Skeletal muscle satellite cell (primary cell): ENCODE data around the gene ZNF511.
A peak's percentile ranks its signal among the peaks of the same experiment; 100 is the strongest.

Source experiments
- H3K27me3 ChIP-seq: 2 replicates; pipeline ENCODE4 v1.7.0; 2013; ENCODE audit warnings: low read length; ENCODE audit not compliant: control insufficient read depth, insufficient read depth
- H3K36me3 ChIP-seq: 2 replicates; pipeline ENCODE4 v1.7.0; 2013; ENCODE audit warnings: mild to moderate bottlenecking, control low read depth, low read length; ENCODE audit not compliant: insufficient read depth
- H3K4me1 ChIP-seq: 2 replicates; pipeline ENCODE4 v1.7.0; 2013; ENCODE audit warnings: low read length; ENCODE audit not compliant: control insufficient read depth, insufficient read depth
- H3K4me2 ChIP-seq: 2 replicates; pipeline ENCODE4 v1.7.0; 2013; ENCODE audit warnings: mild to moderate bottlenecking, low read length
- H3K4me3 ChIP-seq: 2 replicates; pipeline ENCODE4 v1.7.0; 2013; ENCODE audit warnings: low read length
- H3K9ac ChIP-seq: 2 replicates; pipeline ENCODE4 v1.7.0; 2013; ENCODE audit warnings: mild to moderate bottlenecking, low read depth, low read length, moderate library complexity
- H3K9me3 ChIP-seq: replicated peaks from 2 replicates; pipeline ENCODE4 v1.7.0; 2013; ENCODE audit warnings: mild to moderate bottlenecking, control low read depth, low read length

ZNF511 gene

GRCh38 chr10:133353202-133353959 is 44.7 kb downstream of the ZNF511 start:
- no peak overlapping the region for H3K4me3 ChIP-seq
- H3K4me1 ChIP-seq: peaks cover 17% of the 10 kb centered on the region
- no peak overlapping the region for H3K9ac ChIP-seq
- H3K9me3 ChIP-seq: no peaks in the 10 kb centered on the region
- peaks cover 3% of the 10 kb centered on the region for H3K27me3 ChIP-seq
- H3K36me3 ChIP-seq: no peaks in the 10 kb centered on the region
- no peak overlapping the region for H3K4me2 ChIP-seq

GRCh38 chr10:133353988-133354605 is 45.4 kb downstream of the ZNF511 start:
- peaks cover 3% of the 10 kb centered on the region for H3K27me3 ChIP-seq

DNA sequence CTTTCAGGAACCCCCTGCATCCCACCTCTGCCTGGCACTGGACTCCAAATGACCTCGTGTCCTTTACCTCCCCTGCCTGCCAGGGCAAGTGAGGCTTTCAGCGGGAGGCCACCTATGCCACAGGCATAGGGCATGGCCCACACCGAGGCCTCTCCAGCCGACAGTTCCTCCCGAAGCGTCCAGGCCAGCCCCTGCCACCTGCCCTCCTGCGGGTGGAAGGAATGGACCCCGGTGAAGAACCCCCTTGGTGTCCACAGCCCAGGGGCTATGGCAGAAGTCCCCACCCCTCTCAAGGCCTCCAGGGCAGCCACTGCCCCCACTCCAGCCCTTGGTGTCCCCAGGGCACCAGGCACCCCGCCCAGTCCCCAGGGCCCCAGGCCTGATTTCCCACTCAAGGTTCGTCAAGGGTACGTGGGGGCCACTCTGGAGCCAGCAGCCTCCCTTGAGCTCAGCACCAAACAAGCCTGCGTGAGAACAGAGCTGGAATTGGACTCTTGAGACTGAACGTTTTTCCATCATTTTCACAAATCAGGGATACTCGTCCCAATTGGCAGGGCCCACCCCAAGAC is 46.0 kb downstream of the ZNF511 start:
- Histone ChIP-seq H3K9ac (no peak overlapping the region), H3K4me1 (peaks cover 17% of the 10 kb centered on the region), H3K4me3 (no peak overlapping the region), H3K4me2 (no peak overlapping the region), H3K9me3 (no peaks in the 10 kb centered on the region), H3K27me3 (peaks cover 3% of the 10 kb centered on the region), H3K36me3 (no peaks in the 10 kb centered on the region)

More at GRCh38 chr10:133353988-133354605, 45.4 kb downstream of the ZNF511 start:
- H3K4me2 ChIP-seq: no peak overlapping the region
- H3K36me3 ChIP-seq: no peaks in the 10 kb centered on the region
- H3K4me1 ChIP-seq: peaks cover 17% of the 10 kb centered on the region
- H3K9ac ChIP-seq: no peak overlapping the region
- no peak overlapping the region for H3K4me3 ChIP-seq
- H3K9me3 ChIP-seq: no peaks in the 10 kb centered on the region

DNA sequence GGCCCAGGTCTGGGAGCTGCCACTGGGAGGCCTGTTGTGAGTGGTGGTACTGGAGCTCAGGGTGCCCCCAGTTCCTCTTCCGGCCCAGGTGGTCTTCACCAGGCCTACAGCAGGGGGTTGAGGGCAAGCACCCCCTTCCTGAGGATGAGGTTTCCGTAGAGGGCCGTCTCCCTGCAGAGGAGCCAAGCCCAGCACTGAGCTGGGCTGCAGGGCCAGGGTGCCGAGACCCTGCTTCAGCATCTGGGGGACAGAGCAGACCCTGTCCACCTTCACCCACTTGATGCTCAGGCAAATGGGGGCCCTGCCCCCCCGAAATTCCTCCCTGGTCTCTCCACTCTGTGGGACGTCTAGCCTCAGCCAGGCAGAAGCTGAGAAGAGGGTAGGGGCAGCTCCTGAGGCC is 46.6 kb downstream of the ZNF511 start:
- H3K4me1 ChIP-seq: peaks cover 17% of the 10 kb centered on the region
- peaks cover 3% of the 10 kb centered on the region for H3K27me3 ChIP-seq
- no peak overlapping the region for H3K9ac ChIP-seq
- H3K9me3 ChIP-seq: no peaks in the 10 kb centered on the region
- H3K36me3 ChIP-seq: no peaks in the 10 kb centered on the region
- H3K4me2 ChIP-seq: no peak overlapping the region
- no peak overlapping the region for H3K4me3 ChIP-seq

- H3K4me3 ChIP-seq: no peak overlapping the region
- H3K9ac ChIP-seq: no peak overlapping the region
- no peaks in the 10 kb centered on the region for H3K36me3 ChIP-seq
- H3K4me2 ChIP-seq: peak overlapping the region; percentile 91
- H3K4me1 ChIP-seq: peaks cover 17% of the 10 kb centered on the region
- peaks cover 3% of the 10 kb centered on the region for H3K27me3 ChIP-seq
- no peaks in the 10 kb centered on the region for H3K9me3 ChIP-seq
Measured at GRCh38 chr10:133355991-133356390, 47.3 kb downstream of the ZNF511 start.

- peaks cover 3% of the 10 kb centered on the region for H3K27me3 ChIP-seq
- peaks cover 3% of the 10 kb centered on the region for H3K36me3 ChIP-seq
- H3K4me3 ChIP-seq: peak overlapping the region; percentile 80
- peak overlapping the region; percentile 91 for H3K4me2 ChIP-seq
- peaks cover 17% of the 10 kb centered on the region for H3K4me1 ChIP-seq
- no peaks in the 10 kb centered on the region for H3K9me3 ChIP-seq
- peak overlapping the region; percentile 87 for H3K9ac ChIP-seq
Measured at GRCh38 chr10:133356549-133357284, 48.0 kb downstream of the ZNF511 start.

- Histone ChIP-seq H3K4me3 (peak within 1 kb of the TSS; percentile 80), H3K27me3 (no peaks in the 10 kb centered on the region), H3K9ac (peak within 1 kb of the TSS; percentile 87), H3K4me2 (peak within 1 kb of the TSS; percentile 91), H3K4me1 (peaks cover 17% of the 10 kb centered on the region), H3K36me3 (peaks cover 7% of the 10 kb centered on the region), H3K9me3 (no peaks in the 10 kb centered on the region)
Measured at GRCh38 chr10:133357285-133358161, 48.8 kb downstream of the ZNF511 start, which contains the start of gene FUOM. TSS of gene FUOM (minus strand) at chr10:133358019. CDS start at chr10:133358007, 12 bp downstream.

DNA sequence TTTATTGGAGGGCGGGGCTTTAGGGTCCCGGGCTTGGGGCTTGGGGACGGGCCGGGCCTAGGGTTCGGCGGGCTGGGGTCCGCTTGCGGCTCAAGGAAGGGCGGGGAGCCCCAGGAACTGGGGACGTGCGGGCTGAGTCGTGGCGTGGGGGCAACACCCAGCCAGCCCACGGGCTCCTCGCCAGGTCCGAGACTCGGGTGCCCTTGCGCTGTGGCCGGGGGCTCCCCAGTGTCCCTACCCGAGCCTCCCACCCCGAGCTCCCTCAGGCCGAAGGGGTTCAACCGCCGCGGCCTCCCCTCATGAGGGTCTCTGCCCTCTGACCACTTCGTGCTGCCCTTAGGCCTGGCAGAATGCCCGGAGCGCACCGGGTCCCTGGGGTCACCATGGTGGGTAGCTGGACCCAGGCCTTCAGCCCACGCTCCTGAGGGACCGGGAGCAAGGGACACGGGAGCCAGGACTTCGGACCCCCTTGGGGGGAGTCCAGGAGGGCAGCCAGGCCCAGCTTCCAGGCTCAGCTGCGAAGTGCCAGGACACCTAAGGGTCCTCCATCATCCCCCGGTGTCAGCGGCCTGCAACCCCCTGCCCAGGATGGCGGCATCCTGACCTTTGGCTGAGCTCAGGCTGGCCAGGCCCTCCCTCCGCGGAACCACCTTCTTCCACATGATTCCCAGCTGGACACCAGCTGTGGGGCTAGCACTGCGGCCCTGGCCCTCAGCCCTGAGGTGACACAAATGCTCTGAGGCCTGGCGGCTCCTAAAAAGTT is 49.6 kb downstream of the ZNF511 start:
- Histone ChIP-seq H3K27me3 (no peaks in the 10 kb centered on the region), H3K4me3 (no peak overlapping the region), H3K4me1 (peaks cover 17% of the 10 kb centered on the region), H3K9ac (no peak overlapping the region), H3K36me3 (peaks cover 14% of the 10 kb centered on the region), H3K9me3 (no peaks in the 10 kb centered on the region), H3K4me2 (no peak overlapping the region)

GRCh38 chr10:133358925-133359310 is 50.2 kb downstream of the ZNF511 start:
- H3K27me3 ChIP-seq: no peaks in the 10 kb centered on the region
- H3K9me3 ChIP-seq: no peaks in the 10 kb centered on the region
- peaks cover 17% of the 10 kb centered on the region for H3K4me1 ChIP-seq
- no peak overlapping the region for H3K9ac ChIP-seq
- H3K4me2 ChIP-seq: no peak overlapping the region
- no peak overlapping the region for H3K4me3 ChIP-seq
- H3K36me3 ChIP-seq: peaks cover 14% of the 10 kb centered on the region

- Histone ChIP-seq H3K9ac (no peak overlapping the region), H3K4me2 (no peak overlapping the region), H3K4me1 (peaks cover 17% of the 10 kb centered on the region), H3K9me3 (no peaks in the 10 kb centered on the region), H3K36me3 (peaks cover 19% of the 10 kb centered on the region), H3K27me3 (no peaks in the 10 kb centered on the region), H3K4me3 (no peak overlapping the region)
Measured at GRCh38 chr10:133359554-133359971, 50.8 kb downstream of the ZNF511 start.
